GM12873 (cell line): ENCODE measurements around the gene ATRX.

ENCODE experiments used
- CTCF ChIP-seq: IDR thresholded peaks from 2 replicates; pipeline ENCODE4 v1.5.1; 2012; ENCODE audit warnings: low read depth, mild to moderate bottlenecking, moderate library complexity, low read length, control low read depth; ENCODE audit not compliant: insufficient read depth; ENCODE audit errors: missing control alignments

Gene ATRX

GRCh38 chrX:77786365-77786680 lies 307 bp upstream of the ATRX start:
- no peak for TF ChIP-seq CTCF

- no peak for TF ChIP-seq CTCF
Observed at GRCh38 chrX:77779695-77780094, 6.3 kb downstream of the ATRX start.

- TF ChIP-seq CTCF, result no peak
Observed at GRCh38 chrX:77776659-77777058, 9.4 kb downstream of the ATRX start.

- no peak for TF ChIP-seq CTCF
Observed at GRCh38 chrX:77771601-77772000, 14.4 kb downstream of the ATRX start.

GRCh38 chrX:77768787-77769186 lies 17.2 kb downstream of the ATRX start:
- no peak for TF ChIP-seq CTCF

GRCh38 chrX:77755561-77755960 lies 30.5 kb downstream of the ATRX start:
- TF ChIP-seq CTCF, result no peak

- no peak for TF ChIP-seq CTCF
Observed at GRCh38 chrX:77749695-77750094, 36.3 kb downstream of the ATRX start.

GRCh38 chrX:77743720-77744119 lies 42.3 kb downstream of the ATRX start:
- TF ChIP-seq CTCF, result no peak
